ENCODE data around the gene EXOC5.

The EXOC5 gene

GRCh38 chr14:57161583-57162234, 107.0 kb downstream of the EXOC5 start:
- DNase-seq, result peak; percentile 34

DNA sequence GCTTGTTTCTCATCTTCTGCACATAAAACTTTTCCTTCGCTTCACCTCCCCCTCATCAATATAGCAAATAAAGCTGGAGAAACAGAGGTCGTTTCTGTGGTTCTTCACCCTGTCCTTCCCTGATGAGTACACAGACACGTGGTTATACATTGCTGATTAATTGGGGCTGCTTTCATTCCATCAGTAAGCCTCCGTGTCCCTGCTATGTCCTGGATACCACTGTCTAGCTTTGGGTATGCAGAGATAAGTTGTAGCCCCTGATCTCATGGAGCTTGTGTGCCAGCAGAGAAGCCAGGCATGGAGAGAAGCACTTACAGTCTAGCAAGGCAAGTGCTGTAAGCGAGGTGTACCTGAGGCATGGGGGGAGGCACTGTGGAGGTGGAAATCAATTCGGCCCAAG, 108.4 kb downstream of the EXOC5 start:
- DNase-seq, result no peak

DNA sequence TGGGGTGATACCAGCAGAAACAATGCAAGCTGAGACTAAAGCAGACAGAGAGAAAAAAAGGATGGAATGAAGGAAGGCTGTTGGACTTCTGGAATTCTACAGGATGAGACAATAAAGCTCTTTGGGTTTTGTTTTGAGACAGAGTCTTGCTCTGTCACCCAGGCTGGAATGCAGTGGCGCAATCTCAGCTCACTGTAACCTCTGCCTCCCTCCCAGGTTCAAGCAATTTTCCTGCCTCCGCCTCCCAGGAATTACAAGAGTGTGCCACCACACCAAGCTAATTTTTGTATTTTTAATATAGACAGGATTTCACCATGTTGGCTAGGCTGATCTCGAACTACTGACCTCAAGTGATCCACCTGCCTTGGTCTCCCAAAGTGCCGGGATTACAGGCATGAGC, 115.4 kb downstream of the EXOC5 start:
- DNase-seq, result no peak

Data from NCI-H748 treated with DMSO at 0.1 percent for 48 hours (cell line).